ACC112 (cell line): Measurements from ENCODE around the gene CHN2.

Source experiments
- H2AFZ ChIP-seq: fragments of 200-600 bp; sonication (generic); one replicate; pipeline ENCODE4 v1.6.0; 2017; ENCODE audit warnings: antibody characterized with exemption, low read length; ENCODE audit not compliant: unreplicated experiment
- H3K27ac ChIP-seq: fragments of 200-600 bp; sonication (generic); 2 replicates; pipeline ENCODE4 v1.5.1; 2014; ENCODE audit warnings: low read depth, mild to moderate bottlenecking, antibody characterized with exemption, low read length, moderate library complexity
- H3K27me3 ChIP-seq: fragments of 200-600 bp; sonication (generic); 2 replicates; pipeline ENCODE4 v1.6.1; 2014; ENCODE audit warnings: mild to moderate bottlenecking, antibody characterized with exemption, low read length, moderate library complexity, mixed read lengths; ENCODE audit not compliant: insufficient read depth
- H3K36me3 ChIP-seq: fragments of 200-600 bp; sonication (generic); 2 replicates; pipeline ENCODE4 v1.6.1; 2016; ENCODE audit warnings: mild to moderate bottlenecking, antibody characterized with exemption, low read length, moderate library complexity, mixed read lengths; ENCODE audit not compliant: insufficient read depth
- H3K4me1 ChIP-seq: fragments of 200-600 bp; sonication (generic); one replicate; pipeline ENCODE4 v1.6.1; 2016; ENCODE audit warnings: low read length, mixed read lengths; ENCODE audit not compliant: insufficient read depth, unreplicated experiment, control insufficient read depth
- H3K4me3 ChIP-seq: fragments of 200-600 bp; sonication (generic); 2 replicates; pipeline ENCODE4 v1.5.1; 2014; ENCODE audit warnings: mild to moderate bottlenecking, low read depth, low read length
- H3K79me2 ChIP-seq: fragments of 200-600 bp; sonication (generic); one replicate; pipeline ENCODE4 v1.6.0; 2016; ENCODE audit warnings: low read length; ENCODE audit not compliant: control insufficient read depth, unreplicated experiment, insufficient read depth

Gene CHN2

GRCh38 chr7:29274146-29275017, 79.8 kb downstream of the CHN2 start:
- Histone ChIP-seq H3K27ac (no peak overlapping the region), H3K4me3 (no peak overlapping the region), H3K4me1 (peaks cover 10% of the 10 kb centered on the region), H2AFZ (no peak overlapping the region), H3K27me3 (no peaks in the 10 kb centered on the region), H3K79me2 (no peaks in the 10 kb centered on the region), H3K36me3 (no peaks in the 10 kb centered on the region)

- Histone ChIP-seq H3K27ac (no peak overlapping the region), H2AFZ (no peak overlapping the region), H3K27me3 (no peaks in the 10 kb centered on the region), H3K4me1 (peaks cover 10% of the 10 kb centered on the region), H3K4me3 (no peak overlapping the region), H3K36me3 (no peaks in the 10 kb centered on the region), H3K79me2 (no peaks in the 10 kb centered on the region)
Observed at GRCh38 chr7:29275018-29275318, 80.4 kb downstream of the CHN2 start.

GRCh38 chr7:29275493-29275892, 80.9 kb downstream of the CHN2 start:
- Histone ChIP-seq H3K27ac (no peak overlapping the region), H3K27me3 (no peaks in the 10 kb centered on the region), H3K36me3 (no peaks in the 10 kb centered on the region), H3K4me1 (peaks cover 10% of the 10 kb centered on the region), H3K4me3 (no peak overlapping the region), H3K79me2 (no peaks in the 10 kb centered on the region), H2AFZ (no peak overlapping the region)

- no peak overlapping the region for H3K27ac ChIP-seq
- no peaks in the 10 kb centered on the region for H3K79me2 ChIP-seq
- H3K27me3 ChIP-seq, result no peaks in the 10 kb centered on the region
- no peak overlapping the region for H3K4me3 ChIP-seq
- no peak overlapping the region for H2AFZ ChIP-seq
- H3K4me1 ChIP-seq, result peaks cover 3% of the 10 kb centered on the region
- no peaks in the 10 kb centered on the region for H3K36me3 ChIP-seq
Observed at GRCh38 chr7:29276199-29276598, 81.6 kb downstream of the CHN2 start.

GRCh38 chr7:29276806-29277205, 82.2 kb downstream of the CHN2 start:
- H3K27me3 ChIP-seq, result no peaks in the 10 kb centered on the region
- H3K4me3 ChIP-seq, result no peak overlapping the region
- no peaks in the 10 kb centered on the region for H3K4me1 ChIP-seq
- no peak overlapping the region for H2AFZ ChIP-seq
- H3K79me2 ChIP-seq, result no peaks in the 10 kb centered on the region
- H3K36me3 ChIP-seq, result no peaks in the 10 kb centered on the region
- H3K27ac ChIP-seq, result no peak overlapping the region

- Histone ChIP-seq H3K4me3 (no peak overlapping the region), H3K27me3 (no peaks in the 10 kb centered on the region; the same call in 1 of the 2 replicates), H3K36me3 (no peaks in the 10 kb centered on the region), H2AFZ (no peak overlapping the region), H3K4me1 (no peaks in the 10 kb centered on the region), H3K79me2 (no peaks in the 10 kb centered on the region), H3K27ac (no peak overlapping the region)
Observed at GRCh38 chr7:29277436-29278215, 83.1 kb downstream of the CHN2 start.

GRCh38 chr7:29278337-29279069, 83.9 kb downstream of the CHN2 start:
- H3K4me3 ChIP-seq, result no peak overlapping the region
- H3K4me1 ChIP-seq, result no peaks in the 10 kb centered on the region
- H3K27ac ChIP-seq, result no peak overlapping the region
- no peaks in the 10 kb centered on the region; the same call in 1 of the 2 replicates for H3K27me3 ChIP-seq
- no peak overlapping the region for H2AFZ ChIP-seq
- no peaks in the 10 kb centered on the region for H3K36me3 ChIP-seq
- no peaks in the 10 kb centered on the region for H3K79me2 ChIP-seq

GRCh38 chr7:29281782-29282541, 87.4 kb downstream of the CHN2 start:
- Histone ChIP-seq H3K27me3 (no peaks in the 10 kb centered on the region; the same call in 1 of the 2 replicates), H3K4me3 (no peak overlapping the region), H3K4me1 (peaks cover 25% of the 10 kb centered on the region), H3K36me3 (no peaks in the 10 kb centered on the region), H3K79me2 (no peaks in the 10 kb centered on the region), H2AFZ (no peak overlapping the region), H3K27ac (no peak overlapping the region)

GRCh38 chr7:29282819-29283414, 88.3 kb downstream of the CHN2 start:
- no peak overlapping the region for H3K4me3 ChIP-seq
- H3K79me2 ChIP-seq, result no peaks in the 10 kb centered on the region
- H3K36me3 ChIP-seq, result no peaks in the 10 kb centered on the region
- no peaks in the 10 kb centered on the region; the same call in 1 of the 2 replicates for H3K27me3 ChIP-seq
- H3K27ac ChIP-seq, result no peak overlapping the region
- peaks cover 34% of the 10 kb centered on the region for H3K4me1 ChIP-seq
- H2AFZ ChIP-seq, result no peak overlapping the region
